MM.1S (cell line): ENCODE results near the gene RPL10A.

Experiments used
- DNase-seq: peaks from one replicate; pipeline ENCODE4 v3.0.0-alpha.2; 2015
- H2AFZ ChIP-seq: fragments of 300-600 bp; sonication (generic); 2 replicates; pipeline ENCODE4 v1.6.0; 2016; ENCODE audit warnings: antibody characterized with exemption, low read length
- H3F3A ChIP-seq: fragments of 300-600 bp; sonication (generic); 2 replicates; pipeline ENCODE4 v1.6.1; 2016; ENCODE audit warnings: mild to moderate bottlenecking, antibody characterized with exemption, low read length, moderate library complexity, mixed read lengths; ENCODE audit not compliant: insufficient read depth
- H3K27ac ChIP-seq: fragments of 300-600 bp; sonication (generic); 2 replicates; pipeline ENCODE4 v1.5.1; 2016; ENCODE audit warnings: mild to moderate bottlenecking, low read length
- H3K27me3 ChIP-seq: fragments of 300-600 bp; sonication (generic); replicated peaks from 2 replicates; pipeline ENCODE4 v1.6.0; 2016; ENCODE audit warnings: low read length; ENCODE audit not compliant: insufficient read depth
- H3K36me3 ChIP-seq: fragments of 300-600 bp; sonication (generic); replicated peaks from 2 replicates; pipeline ENCODE4 v1.6.1; 2016; ENCODE audit warnings: mild to moderate bottlenecking, low read length, mixed read lengths; ENCODE audit not compliant: insufficient read depth
- H3K4me1 ChIP-seq: fragments of 300-600 bp; sonication (generic); 2 replicates; pipeline ENCODE4 v1.6.1; 2016; ENCODE audit warnings: low read length, mixed read lengths
- H3K4me2 ChIP-seq: fragments of 300-600 bp; sonication (generic); 2 replicates; pipeline ENCODE4 v1.6.0; 2016; ENCODE audit warnings: low read depth, low read length
- H3K4me3 ChIP-seq: fragments of 300-600 bp; sonication (generic); 2 replicates; pipeline ENCODE4 v1.5.1; 2016; ENCODE audit warnings: low read length, mixed read lengths
- H3K79me2 ChIP-seq: fragments of 300-600 bp; sonication (generic); 2 replicates; pipeline ENCODE4 v1.6.1; 2016; ENCODE audit warnings: mixed run types, low read length, mixed read lengths
- H3K9ac ChIP-seq: fragments of 300-600 bp; sonication (generic); 2 replicates; pipeline ENCODE4 v1.6.1; 2016; ENCODE audit warnings: low read length, mixed read lengths
- H3K9me2 ChIP-seq: fragments of 300-600 bp; sonication (generic); replicated peaks from 2 replicates; pipeline ENCODE4 v1.6.1; 2016; ENCODE audit warnings: mild to moderate bottlenecking, low read length, mixed read lengths; ENCODE audit not compliant: insufficient read depth
- H3K9me3 ChIP-seq: fragments of 300-600 bp; sonication (generic); replicated peaks from 2 replicates; pipeline ENCODE4 v1.6.1; 2016; ENCODE audit warnings: mild to moderate bottlenecking, low read length, mixed read lengths; ENCODE audit not compliant: insufficient read depth
- H4K20me1 ChIP-seq: fragments of 300-600 bp; sonication (generic); 2 replicates; pipeline ENCODE4 v1.6.1; 2016; ENCODE audit warnings: mild to moderate bottlenecking, low read length, moderate library complexity, mixed read lengths; ENCODE audit not compliant: insufficient read depth
- CTCF ChIP-seq: fragments of 300-600 bp; sonication (generic); IDR thresholded peaks from 2 replicates; pipeline ENCODE4 v1.5.1; 2016; ENCODE audit warnings: antibody characterized with exemption, low read length, mixed read lengths
- EZH2 ChIP-seq: fragments of 300-600 bp; sonication (generic); optimal IDR thresholded peaks from 2 replicates; pipeline ENCODE3; 2017; ENCODE audit warnings: low read depth, mild to moderate bottlenecking, antibody characterized with exemption, low read length, mixed read lengths
- EZH2phosphoT487 ChIP-seq: fragments of 300-600 bp; sonication (generic); IDR thresholded peaks from 2 replicates; pipeline ENCODE4 v1.6.1; 2018; ENCODE audit warnings: antibody characterized with exemption, low read length

The RPL10A gene

GRCh38 chr6:35473850-35474130 is 5.6 kb downstream of the RPL10A start:
- H3K36me3 ChIP-seq = peaks cover 16% of the 10 kb centered on the region
- no peak for TF ChIP-seq EZH2
- no peaks in the 10 kb centered on the region for H3K9me2 ChIP-seq
- peaks cover 36% of the 10 kb centered on the region for H4K20me1 ChIP-seq
- H3K27ac ChIP-seq = no peak overlapping the region
- no peak overlapping the region for H3K9ac ChIP-seq
- H3K4me2 ChIP-seq = no peak overlapping the region
- no peak overlapping the region for H3K4me3 ChIP-seq
- H2AFZ ChIP-seq = no peak overlapping the region
- H3K27me3 ChIP-seq = no peaks in the 10 kb centered on the region
- DNase-seq = no peak
- peaks cover 30% of the 10 kb centered on the region for H3K79me2 ChIP-seq
- H3K9me3 ChIP-seq = no peaks in the 10 kb centered on the region
- peaks cover 5% of the 10 kb centered on the region; the same call in 1 of the 2 replicates for H3K4me1 ChIP-seq
- H3F3A ChIP-seq = peaks cover 54% of the 10 kb centered on the region

- no peak overlapping the region for H3K4me3 ChIP-seq
- no peak overlapping the region for H3K9ac ChIP-seq
- H3K27ac ChIP-seq = no peak overlapping the region
- no peaks in the 10 kb centered on the region for H3K9me2 ChIP-seq
- H2AFZ ChIP-seq = no peak overlapping the region
- H3K36me3 ChIP-seq = peaks cover 12% of the 10 kb centered on the region
- H3K27me3 ChIP-seq = no peaks in the 10 kb centered on the region
- peaks cover 25% of the 10 kb centered on the region for H3K79me2 ChIP-seq
- DNase-seq = no peak
- H3F3A ChIP-seq = peaks cover 49% of the 10 kb centered on the region
- no peak overlapping the region for H3K4me2 ChIP-seq
- peaks cover 31% of the 10 kb centered on the region for H4K20me1 ChIP-seq
- no peak for TF ChIP-seq CTCF
- no peak for TF ChIP-seq EZH2phosphoT487
- no peak for TF ChIP-seq EZH2
- H3K9me3 ChIP-seq = no peaks in the 10 kb centered on the region
- peaks cover 5% of the 10 kb centered on the region; the same call in 1 of the 2 replicates for H3K4me1 ChIP-seq
Observed at GRCh38 chr6:35474131-35474941, 6.1 kb downstream of the RPL10A start.

- H3K36me3 ChIP-seq = peaks cover 6% of the 10 kb centered on the region
- no peaks in the 10 kb centered on the region for H3K9me3 ChIP-seq
- H3K4me1 ChIP-seq = peaks cover 3% of the 10 kb centered on the region; the same call in 1 of the 2 replicates
- H3K27ac ChIP-seq = no peak overlapping the region
- no peak overlapping the region for H2AFZ ChIP-seq
- peaks cover 41% of the 10 kb centered on the region for H3F3A ChIP-seq
- H4K20me1 ChIP-seq = peaks cover 24% of the 10 kb centered on the region
- no peak for DNase-seq
- no peak overlapping the region for H3K4me3 ChIP-seq
- no peaks in the 10 kb centered on the region for H3K9me2 ChIP-seq
- TF ChIP-seq EZH2phosphoT487 (no peak), EZH2 (no peak)
- H3K79me2 ChIP-seq = peaks cover 17% of the 10 kb centered on the region
- no peaks in the 10 kb centered on the region for H3K27me3 ChIP-seq
- H3K9ac ChIP-seq = no peak overlapping the region
- no peak overlapping the region for H3K4me2 ChIP-seq
Observed at GRCh38 chr6:35474942-35475570, 6.9 kb downstream of the RPL10A start.

GRCh38 chr6:35475573-35475972 is 7.4 kb downstream of the RPL10A start:
- Histone ChIP-seq H2AFZ (no peak overlapping the region), H3K9me2 (no peaks in the 10 kb centered on the region), H3K4me3 (no peak overlapping the region), H3K4me1 (no peaks in the 10 kb centered on the region; the same call in 1 of the 2 replicates), H3K79me2 (peaks cover 12% of the 10 kb centered on the region), H3K36me3 (peaks cover 4% of the 10 kb centered on the region; the same call in 1 of the 2 replicates), H3K9ac (no peak overlapping the region), H3K9me3 (no peaks in the 10 kb centered on the region), H3F3A (peaks cover 36% of the 10 kb centered on the region), H3K27me3 (no peaks in the 10 kb centered on the region), H3K27ac (no peak overlapping the region), H3K4me2 (no peak overlapping the region), H4K20me1 (peaks cover 19% of the 10 kb centered on the region)
- TF ChIP-seq EZH2phosphoT487 (no peak), CTCF (no peak), EZH2 (no peak)
- DNase-seq = no peak
